Caki2 (cell line): ENCODE data around the gene ZNF668. TPM values are rescaled to one million over a fixed set of nuclear protein-coding genes. Genes with fewer than 3 reads are reported as not detected.
A peak's percentile ranks its signal among the peaks of the same experiment; 100 is the strongest.

Experiments used
- DNase-seq: peaks from one replicate; pipeline ENCODE4 v3.0.0-alpha.2; 2015; ENCODE audit warnings: low read depth
- in situ Hi-C: cut with HindIII; loops from 2 replicates; pipeline ENCODE4 v1.10.0; 2016; ENCODE audit warnings: low sequenced_read_pairs, low pct_unique_long_range_greater_than_20kb, mixed read lengths
- total RNA-seq: library from RNA; depleted of rRNA; stranded (reverse); fragments of >200 nt; shearing (Covaris generic); gene quantifications from 2 replicates; pipeline ENCODE4 v1.2.3, GENCODE V29; 2014; ENCODE audit warnings: low replicate concordance

ZNF668 gene
- total RNA-seq, 1 experiment from 2014 or later, result 18.3 TPM

DNA sequence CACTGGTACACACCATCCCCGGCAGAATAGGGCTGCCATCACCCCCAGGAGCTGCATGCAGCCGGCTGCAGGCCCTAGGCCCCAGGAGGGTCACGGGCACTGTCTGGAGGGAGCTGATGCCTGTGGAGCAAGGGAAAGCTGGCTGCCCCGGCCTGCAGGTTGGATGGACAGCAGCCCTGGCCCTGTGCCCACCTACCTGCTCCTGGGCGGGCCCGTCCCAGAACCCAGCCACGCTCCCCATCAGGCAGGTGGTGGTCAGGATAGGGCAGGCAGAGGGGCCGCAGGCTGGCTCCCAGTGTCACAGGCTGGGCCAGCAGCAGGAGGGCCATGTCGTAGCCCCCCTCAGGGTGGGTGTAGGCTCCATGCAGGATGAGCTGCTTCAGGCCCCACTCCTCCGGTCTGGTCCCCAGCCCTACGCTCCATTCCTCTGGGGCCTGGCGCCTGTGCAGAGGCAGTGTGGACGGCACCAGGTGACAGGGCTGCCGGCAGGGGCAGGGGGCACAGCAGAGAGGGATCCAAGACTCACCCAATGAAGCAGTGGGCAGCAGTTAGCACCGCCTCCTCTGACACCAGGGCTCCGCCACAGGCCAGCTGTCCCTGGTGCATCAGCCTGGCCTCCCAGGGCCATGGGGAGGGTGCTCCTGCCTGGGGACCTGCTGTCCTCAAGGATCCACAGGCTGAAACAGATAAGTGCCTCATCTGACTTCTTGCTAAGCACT, 10.7 kb upstream of the ZNF668 start:
- no peak for DNase-seq
- in situ Hi-C loops, result no loop called here

DNA sequence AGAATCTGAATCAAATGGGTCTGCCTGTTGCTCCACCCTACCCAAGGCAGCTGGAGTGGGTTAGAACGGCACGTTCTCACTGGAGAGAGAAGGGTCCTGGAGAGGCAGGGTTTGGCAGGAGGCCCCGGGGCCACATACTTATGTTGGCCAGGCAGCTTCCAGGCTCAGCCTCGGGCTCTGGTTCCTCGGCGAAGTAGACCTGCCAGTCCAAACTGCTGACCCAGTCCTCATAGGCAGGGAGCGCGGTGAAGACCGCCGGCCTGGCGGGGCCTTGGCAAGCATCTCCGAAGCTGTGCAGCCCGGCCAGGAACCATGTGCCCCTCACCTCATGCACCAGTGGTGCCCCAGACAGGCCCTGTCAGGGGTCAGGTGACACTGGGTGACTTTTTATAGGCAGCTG, 9.9 kb upstream of the ZNF668 start:
- no peak for DNase-seq
- in situ Hi-C loops, result no loop called here

DNA sequence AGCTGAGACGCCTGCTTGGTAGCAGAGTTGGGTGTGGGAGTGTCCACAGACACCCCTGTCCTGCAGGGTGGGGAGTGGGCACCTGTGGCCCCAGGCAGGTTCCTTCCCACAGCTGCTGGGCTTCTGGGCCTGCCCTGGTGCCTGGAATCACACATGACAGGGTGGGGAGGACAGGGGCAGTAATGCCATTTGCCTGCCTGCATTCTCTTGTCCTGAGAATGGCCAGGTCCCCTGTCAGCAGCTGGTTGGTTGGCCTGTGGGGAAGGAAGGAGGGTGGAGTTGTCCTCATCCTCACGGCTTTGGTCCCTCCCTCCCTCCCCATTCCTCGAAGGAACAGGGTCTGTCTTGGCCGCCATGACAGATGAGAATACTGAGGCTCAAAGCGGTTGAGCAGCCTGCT, 9.5 kb upstream of the ZNF668 start:
- no peak for DNase-seq
- in situ Hi-C loops, result no loop called here

DNA sequence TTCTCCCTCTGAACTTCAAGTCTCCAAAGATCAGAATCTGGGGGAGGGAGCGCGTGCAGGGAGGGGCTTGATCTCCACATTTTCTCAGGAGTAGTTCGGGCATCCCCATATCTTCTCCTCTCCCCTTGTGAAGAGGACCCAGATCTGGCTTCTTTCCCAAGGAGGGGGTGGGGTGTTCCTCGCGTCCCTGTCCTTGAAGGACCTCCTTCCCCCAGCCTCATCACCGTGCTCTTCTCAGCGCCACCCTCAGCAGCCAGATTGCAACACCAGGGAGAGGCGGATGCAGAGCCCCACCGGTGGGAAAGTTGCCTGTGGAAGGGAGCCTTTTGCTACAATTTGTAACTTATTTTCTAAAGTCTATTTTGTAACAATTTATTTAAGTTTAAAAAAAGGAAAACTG, 9.0 kb upstream of the ZNF668 start:
- in situ Hi-C loops, result no loop called here
- DNase-seq, result no peak

DNA sequence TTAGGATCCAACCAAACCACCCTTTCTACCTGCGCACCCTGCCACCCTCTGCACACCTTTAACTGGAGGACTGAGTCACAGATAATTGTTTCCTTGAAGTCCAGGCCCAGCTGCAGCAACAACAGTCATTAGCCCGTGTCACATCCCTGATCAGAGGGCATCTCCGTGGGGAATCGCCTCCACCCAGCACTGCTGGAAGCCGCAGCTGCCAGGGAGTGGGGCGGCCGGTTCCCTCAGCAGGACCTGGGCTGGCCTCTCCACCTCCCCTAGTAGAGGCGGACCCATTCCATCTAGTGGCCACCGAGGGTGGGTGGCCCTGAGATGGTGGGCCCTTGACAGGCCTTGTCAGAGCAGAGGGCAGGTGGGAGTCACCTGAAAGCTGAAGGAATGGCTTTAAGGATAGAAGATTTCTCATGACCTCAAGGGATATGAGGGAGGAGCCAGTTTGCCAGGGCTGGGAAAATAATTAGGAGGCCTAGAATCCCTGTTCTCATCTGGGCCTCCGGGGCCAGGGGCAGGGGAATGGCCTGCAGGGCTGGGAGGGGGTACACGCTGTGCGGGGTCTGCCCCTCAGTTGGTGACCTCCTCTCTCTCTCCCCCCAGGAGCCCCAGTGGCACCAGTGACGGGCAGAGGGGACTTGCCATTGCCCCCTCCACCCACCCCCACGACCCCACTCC, 8.5 kb upstream of the ZNF668 start:
- in situ Hi-C loops, result no loop called here
- peak; percentile 18 for DNase-seq

DNA sequence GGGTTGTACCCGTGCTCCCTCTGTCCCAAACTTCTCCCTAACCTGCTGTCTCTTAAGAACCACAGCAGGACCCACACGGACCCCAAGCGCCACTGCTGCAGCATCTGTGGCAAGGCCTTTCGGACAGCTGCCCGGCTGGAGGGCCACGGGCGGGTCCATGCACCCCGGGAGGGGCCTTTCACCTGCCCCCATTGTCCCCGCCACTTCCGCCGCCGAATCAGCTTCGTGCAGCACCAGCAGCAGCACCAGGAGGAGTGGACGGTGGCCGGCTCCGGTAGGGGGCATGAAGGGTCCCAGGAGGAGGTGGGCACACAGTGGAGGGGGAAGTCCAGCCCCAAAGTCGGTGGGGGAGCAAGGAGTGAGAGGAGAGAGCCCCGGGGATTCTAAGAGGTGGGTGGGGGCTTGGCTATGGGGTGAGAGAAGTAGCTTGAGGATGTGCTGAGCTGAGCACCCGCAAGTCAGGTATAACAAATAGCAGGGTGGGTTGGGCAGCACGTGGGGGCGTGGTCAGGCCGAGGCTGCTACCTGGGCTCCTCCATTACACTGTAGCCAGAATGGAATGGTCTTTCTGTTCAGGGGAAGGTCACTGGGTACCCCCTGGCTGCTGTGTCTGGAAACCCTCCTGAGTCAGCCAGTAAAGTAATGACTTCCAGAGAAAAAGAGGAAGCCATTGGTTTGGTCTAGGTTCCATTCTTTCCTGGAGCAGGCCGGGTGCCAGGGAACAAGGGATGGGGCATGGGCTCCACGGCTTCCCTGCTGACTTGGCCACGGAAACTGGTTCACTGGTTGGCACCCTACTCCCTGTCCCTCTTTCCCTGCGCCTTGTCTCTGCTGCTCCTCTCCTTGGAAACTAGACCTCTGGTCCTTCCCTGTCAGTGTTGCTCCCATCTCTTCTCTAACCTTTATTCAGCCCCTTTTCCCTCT, 7.7 kb upstream of the ZNF668 start:
- in situ Hi-C loops, result no loop called here
- DNase-seq, result no peak

DNA sequence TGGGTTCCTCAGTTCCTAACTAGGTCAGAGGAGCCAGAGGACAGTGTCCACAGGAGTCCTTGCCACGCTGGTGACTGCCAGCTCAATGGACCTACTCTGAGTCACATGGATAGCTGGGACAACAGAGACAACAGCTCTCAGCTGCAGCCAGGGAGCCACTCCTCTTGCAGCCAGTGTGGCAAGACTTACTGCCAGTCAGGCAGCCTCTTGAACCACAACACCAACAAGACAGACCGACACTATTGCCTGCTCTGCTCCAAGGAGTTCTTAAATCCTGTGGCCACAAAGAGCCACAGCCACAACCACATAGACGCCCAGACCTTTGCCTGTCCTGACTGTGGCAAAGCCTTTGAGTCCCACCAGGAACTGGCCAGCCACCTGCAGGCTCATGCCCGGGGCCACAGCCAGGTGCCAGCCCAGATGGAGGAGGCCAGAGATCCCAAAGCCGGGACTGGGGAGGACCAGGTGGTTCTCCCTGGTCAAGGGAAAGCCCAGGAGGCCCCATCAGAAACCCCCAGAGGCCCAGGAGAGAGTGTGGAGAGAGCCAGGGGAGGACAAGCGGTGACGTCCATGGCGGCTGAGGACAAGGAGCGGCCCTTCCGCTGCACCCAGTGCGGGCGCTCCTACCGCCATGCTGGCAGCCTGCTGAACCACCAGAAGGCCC, 6.8 kb upstream of the ZNF668 start:
- DNase-seq, result no peak
- in situ Hi-C loops, result no loop called here

DNA sequence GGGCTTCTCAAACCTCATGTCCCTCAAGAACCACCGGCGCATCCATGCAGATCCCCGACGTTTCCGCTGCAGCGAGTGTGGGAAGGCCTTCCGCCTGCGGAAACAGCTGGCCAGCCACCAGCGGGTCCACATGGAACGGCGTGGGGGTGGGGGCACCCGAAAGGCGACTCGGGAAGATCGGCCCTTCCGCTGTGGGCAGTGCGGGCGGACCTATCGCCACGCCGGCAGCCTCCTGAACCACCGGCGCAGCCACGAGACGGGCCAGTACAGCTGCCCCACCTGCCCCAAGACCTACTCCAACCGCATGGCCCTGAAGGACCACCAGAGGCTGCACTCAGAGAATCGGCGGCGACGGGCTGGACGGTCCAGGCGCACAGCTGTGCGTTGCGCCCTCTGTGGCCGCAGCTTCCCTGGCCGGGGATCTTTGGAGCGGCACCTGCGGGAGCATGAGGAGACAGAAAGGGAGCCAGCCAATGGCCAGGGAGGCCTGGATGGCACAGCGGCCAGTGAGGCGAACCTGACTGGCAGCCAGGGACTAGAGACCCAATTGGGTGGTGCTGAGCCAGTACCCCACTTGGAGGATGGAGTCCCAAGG, 6.1 kb upstream of the ZNF668 start:
- in situ Hi-C loops, result no loop called here

DNA sequence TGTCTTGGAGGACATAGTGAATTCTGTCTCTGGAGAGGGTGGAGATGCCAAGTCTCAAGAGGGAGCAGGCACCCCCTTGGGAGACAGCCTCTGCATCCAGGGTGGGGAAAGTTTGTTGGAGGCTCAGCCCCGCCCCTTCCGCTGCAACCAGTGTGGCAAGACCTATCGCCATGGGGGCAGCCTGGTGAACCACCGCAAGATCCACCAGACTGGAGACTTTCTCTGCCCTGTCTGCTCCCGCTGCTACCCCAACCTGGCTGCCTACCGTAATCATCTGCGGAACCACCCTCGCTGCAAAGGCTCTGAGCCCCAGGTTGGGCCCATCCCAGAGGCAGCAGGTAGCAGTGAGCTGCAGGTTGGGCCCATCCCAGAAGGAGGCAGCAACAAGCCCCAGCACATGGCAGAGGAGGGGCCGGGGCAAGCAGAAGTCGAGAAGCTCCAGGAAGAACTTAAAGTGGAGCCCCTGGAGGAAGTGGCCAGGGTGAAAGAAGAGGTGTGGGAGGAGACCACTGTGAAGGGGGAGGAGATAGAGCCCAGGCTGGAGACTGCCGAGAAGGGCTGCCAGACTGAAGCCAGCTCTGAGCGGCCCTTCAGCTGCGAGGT, 5.4 kb upstream of the ZNF668 start:
- in situ Hi-C loops, result no loop called here
- no peak for DNase-seq

More for the DNA sequence above, 6.1 kb upstream of the ZNF668 start:
- DNase-seq, result no peak

DNA sequence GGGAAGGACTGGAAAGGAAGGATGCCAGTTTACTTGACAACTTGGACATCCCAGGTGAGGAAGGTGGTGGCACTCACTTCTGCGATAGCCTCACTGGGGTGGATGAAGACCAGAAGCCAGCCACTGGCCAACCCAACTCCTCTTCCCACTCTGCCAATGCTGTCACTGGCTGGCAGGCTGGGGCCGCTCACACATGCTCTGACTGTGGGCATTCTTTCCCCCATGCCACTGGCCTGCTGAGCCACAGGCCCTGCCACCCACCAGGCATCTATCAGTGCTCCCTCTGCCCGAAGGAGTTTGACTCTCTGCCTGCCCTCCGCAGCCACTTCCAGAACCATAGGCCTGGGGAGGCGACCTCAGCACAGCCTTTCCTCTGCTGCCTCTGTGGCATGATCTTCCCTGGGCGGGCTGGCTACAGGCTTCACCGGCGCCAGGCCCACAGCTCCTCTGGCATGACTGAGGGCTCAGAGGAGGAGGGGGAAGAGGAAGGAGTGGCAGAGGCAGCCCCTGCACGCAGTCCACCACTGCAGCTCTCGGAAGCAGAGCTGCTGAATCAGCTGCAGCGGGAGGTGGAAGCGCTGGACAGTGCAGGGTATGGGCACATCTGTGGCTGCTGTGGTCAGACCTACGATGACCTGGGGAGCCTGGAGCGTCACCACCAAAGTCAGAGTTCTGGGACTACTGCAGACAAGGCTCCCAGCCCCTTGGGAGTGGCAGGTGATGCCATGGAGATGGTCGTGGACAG, 4.7 kb upstream of the ZNF668 start:
- DNase-seq, result no peak
- in situ Hi-C loops, result no loop called here

DNA sequence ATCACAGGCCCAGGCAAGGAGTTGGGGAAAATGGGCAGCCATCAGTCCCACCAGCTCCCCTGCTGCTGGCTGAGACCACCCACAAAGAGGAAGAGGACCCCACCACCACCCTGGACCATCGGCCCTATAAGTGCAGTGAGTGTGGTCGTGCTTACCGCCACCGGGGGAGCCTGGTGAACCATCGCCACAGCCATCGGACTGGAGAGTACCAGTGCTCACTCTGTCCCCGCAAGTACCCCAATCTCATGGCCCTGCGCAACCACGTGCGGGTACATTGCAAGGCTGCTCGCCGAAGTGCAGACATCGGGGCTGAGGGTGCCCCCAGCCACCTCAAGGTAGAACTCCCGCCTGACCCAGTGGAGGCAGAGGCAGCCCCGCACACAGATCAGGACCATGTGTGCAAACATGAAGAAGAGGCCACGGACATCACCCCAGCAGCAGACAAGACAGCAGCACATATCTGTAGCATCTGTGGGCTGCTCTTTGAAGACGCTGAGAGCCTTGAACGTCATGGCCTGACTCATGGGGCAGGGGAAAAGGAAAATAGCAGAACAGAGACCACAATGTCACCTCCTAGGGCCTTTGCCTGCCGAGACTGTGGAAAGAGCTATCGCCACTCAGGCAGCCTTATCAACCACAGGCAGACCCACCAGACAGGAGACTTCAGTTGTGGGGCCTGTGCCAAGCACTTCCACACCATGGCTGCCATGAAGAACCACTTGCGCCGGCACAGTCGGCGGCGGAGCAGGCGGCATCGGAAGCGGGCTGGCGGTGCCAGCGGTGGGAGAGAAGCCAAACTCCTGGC, 3.8 kb upstream of the ZNF668 start:
- no peak for DNase-seq
- in situ Hi-C loops, result no loop called here

DNA sequence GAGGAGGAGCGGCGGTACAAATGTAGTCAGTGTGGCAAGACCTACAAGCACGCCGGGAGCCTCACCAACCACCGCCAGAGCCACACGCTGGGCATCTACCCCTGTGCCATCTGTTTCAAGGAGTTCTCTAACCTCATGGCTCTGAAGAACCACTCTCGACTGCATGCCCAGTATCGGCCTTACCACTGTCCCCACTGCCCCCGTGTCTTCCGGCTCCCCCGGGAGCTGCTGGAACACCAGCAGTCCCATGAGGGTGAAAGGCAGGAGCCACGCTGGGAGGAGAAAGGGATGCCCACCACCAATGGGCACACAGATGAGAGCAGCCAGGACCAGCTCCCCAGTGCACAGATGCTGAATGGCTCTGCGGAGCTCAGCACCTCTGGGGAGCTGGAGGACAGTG, 3.0 kb upstream of the ZNF668 start:
- in situ Hi-C loops, result no loop called here
- DNase-seq, result no peak

DNA sequence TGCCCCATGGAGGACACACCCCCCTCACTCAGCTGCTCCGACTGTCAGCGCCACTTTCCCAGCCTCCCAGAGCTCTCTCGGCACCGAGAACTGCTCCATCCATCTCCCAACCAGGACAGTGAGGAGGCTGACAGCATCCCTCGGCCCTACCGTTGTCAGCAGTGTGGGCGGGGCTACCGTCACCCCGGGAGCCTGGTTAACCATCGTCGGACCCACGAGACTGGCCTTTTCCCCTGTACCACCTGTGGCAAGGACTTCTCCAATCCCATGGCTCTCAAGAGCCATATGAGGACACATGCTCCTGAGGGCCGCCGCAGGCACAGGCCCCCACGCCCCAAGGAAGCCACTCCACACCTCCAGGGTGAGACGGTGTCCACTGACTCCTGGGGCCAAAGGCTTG, 2.3 kb upstream of the ZNF668 start:
- in situ Hi-C loops, result no loop called here
- no peak for DNase-seq

DNA sequence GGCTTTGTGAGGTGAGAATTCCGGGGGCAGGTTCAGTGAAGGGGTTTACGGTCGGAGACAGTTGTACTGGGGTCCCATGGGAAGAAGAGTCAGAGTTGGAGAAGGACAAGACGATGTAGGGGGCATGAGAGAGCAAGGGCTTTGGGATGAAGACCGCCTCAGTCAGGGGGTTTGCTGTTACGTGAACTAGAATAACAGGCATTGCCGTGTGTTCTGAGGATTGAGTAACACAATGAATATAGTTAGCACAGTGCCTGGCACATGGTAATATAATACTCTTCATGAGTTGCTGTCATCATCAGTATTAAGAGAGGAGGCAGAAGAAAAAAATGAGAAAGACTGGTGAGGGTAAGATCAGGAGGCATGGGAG, 759 bp upstream of the ZNF668 start:
- in situ Hi-C loops, result no loop called here
- no peak for DNase-seq

DNA sequence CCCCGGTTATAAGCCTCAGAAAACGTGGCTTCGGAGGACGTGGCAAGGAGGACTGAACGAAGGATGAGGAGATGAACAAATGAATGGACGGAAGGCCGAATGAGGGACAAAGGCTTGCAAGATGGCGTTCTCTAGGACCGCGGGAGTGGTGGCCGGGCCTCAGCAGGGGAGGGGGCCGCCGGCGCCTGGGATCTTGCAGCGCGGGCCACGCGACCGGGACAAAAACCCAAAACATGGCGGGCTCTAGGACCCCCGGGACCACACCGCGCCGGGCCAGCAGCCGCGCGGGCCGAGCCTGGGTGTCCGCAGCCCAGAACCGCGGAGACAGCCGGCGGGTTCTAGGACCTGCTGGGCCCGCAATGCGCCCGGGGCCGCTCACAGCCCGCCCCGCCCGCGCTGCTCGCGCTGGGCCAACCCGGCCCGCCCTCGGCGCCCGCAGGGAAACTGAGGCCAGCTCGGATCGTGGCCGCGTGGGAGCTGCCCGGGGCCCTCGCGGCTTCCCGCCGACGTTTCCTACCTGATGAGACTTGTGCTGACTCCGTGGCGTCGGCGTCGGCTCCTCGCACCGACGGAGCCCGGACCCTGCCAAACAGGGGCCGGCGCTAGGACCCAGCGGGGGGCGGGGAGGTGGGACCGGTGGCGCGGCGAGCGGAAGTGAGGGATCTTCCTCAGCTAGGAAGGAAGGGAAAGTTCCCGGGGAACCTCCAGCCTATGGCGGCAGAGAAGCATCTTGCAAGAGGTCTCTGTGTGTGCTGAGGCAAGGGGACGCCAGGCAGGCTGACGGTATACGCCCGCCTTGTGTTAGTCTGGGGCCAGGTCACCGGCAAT, 684 bp downstream of the ZNF668 start:
- DNase-seq, result peak; percentile 96
- in situ Hi-C loops, result no loop called here
